Measurements from ENCODE around the gene BIN1. TPM values are rescaled to one million over a fixed set of nuclear protein-coding genes. Genes with fewer than 3 reads are reported as not detected.

Gene BIN1
- total and polyA plus RNA-seq, 2 donors (not counting 1 experiment from before 2014, with no cell fraction given), result 90.6 to 92.3 TPM

- Mint-ChIP-seq H3K27ac (no peak overlapping the region), H3K4me3 (no peak overlapping the region), H3K9me3 (ENCODE audit: insufficient read depth) (no peaks in the 10 kb centered on the region), H3K4me1 (no peaks in the 10 kb centered on the region), H3K27me3 (peaks cover 23% of the 10 kb centered on the region)
- intact Hi-C loops (cut with micrococcal nuclease), result no loop called here
- WGBS (ENCODE audit: insufficient coverage), result 95% methylated on average over 4 of the region's 6 CpGs
- H3K9ac ChIP-seq (ENCODE audit: low read length), result no peak overlapping the region
- H3K4me2 ChIP-seq (replicated peaks; ENCODE audit: low read depth, low read length, poor library complexity, severe bottlenecking), result no peak overlapping the region
- no peak for ATAC-seq (ENCODE audit: low read depth)
- no peaks in the 10 kb centered on the region for H3K4me1 ChIP-seq (ENCODE audit: control insufficient read depth in 2 of 2, insufficient read depth in 2 of 2, low read length in 2 of 2)
- no peaks in the 10 kb centered on the region for H3K9me3 ChIP-seq (ENCODE audit: control extremely low read depth in 1 of 3, control insufficient read depth in 2 of 3, insufficient read depth in 1 of 3, low read length in 2 of 3)
- H3K4me3 ChIP-seq (ENCODE audit: control extremely low read depth in 1 of 5, extremely low read depth in 1 of 5, insufficient read depth in 1 of 5, low read depth in 2 of 5, low read length in 4 of 5), result no peak overlapping the region
- no peaks in the 10 kb centered on the region for H3K27me3 ChIP-seq (replicated peaks in 1 of 4; ENCODE audit: control extremely low read depth in 1 of 4, control insufficient read depth in 3 of 4, insufficient read depth in 4 of 4, low read length in 3 of 4)
- no peaks in the 10 kb centered on the region for H3K36me3 ChIP-seq (replicated peaks in 1 of 2; ENCODE audit: control extremely low read depth in 1 of 2, control insufficient read depth in 1 of 2, extremely low read depth in 1 of 2, insufficient read depth in 2 of 2, low read length in 1 of 2)
- POLR2A ChIA-PET, result no interaction called here
- TF ChIP-seq EZH2 (IDR thresholded peaks at IDR 0.05; ENCODE audit: borderline replicate concordance, insufficient read depth, low read depth, low read length, poor library complexity, severe bottlenecking) (no peak), CTCF (IDR thresholded peaks at IDR 0.05) (no peak)
- H4K20me1 ChIP-seq (ENCODE audit: control insufficient read depth, insufficient read depth, low read length, poor library complexity, severe bottlenecking), result no peaks in the 10 kb centered on the region
- CTCF ChIA-PET, result no interaction called here
- no peaks in the 10 kb centered on the region for H3K79me2 ChIP-seq (ENCODE audit: control insufficient read depth, insufficient read depth, low read length)
- H3K27ac ChIP-seq (ENCODE audit: low read length in 2 of 2), result no peak overlapping the region
- DNase-seq, result no peak
- H2AFZ ChIP-seq (ENCODE audit: insufficient read depth, low read depth, low read length, poor library complexity, severe bottlenecking), result no peak overlapping the region
Measured at GRCh38 chr2:127004893-127005600, 101.9 kb downstream of the BIN1 start.

- no peak overlapping the region for H3K9ac ChIP-seq (ENCODE audit: low read length)
- H3K4me3 ChIP-seq (ENCODE audit: control extremely low read depth in 1 of 5, extremely low read depth in 1 of 5, insufficient read depth in 1 of 5, low read depth in 2 of 5, low read length in 4 of 5), result no peak overlapping the region
- no peaks in the 10 kb centered on the region for H3K79me2 ChIP-seq (ENCODE audit: control insufficient read depth, insufficient read depth, low read length)
- no peak overlapping the region for H3K27ac ChIP-seq (ENCODE audit: low read length in 2 of 2)
- ChIA-PET CTCF (no interaction called here), POLR2A (no interaction called here)
- Mint-ChIP-seq H3K9me3 (ENCODE audit: insufficient read depth) (no peaks in the 10 kb centered on the region), H3K27ac (no peak overlapping the region), H3K4me3 (no peak overlapping the region), H3K4me1 (no peaks in the 10 kb centered on the region), H3K27me3 (peaks cover 9% of the 10 kb centered on the region)
- H3K4me2 ChIP-seq (replicated peaks; ENCODE audit: low read depth, low read length, poor library complexity, severe bottlenecking), result no peak overlapping the region
- no peak overlapping the region for H2AFZ ChIP-seq (ENCODE audit: insufficient read depth, low read depth, low read length, poor library complexity, severe bottlenecking)
- peaks cover 0 to 3% (median 0%) of the 10 kb centered on the region in 4 experiments for H3K27me3 ChIP-seq (replicated peaks in 1 of 4; ENCODE audit: control extremely low read depth in 1 of 4, control insufficient read depth in 3 of 4, insufficient read depth in 4 of 4, low read length in 3 of 4)
- TF ChIP-seq EZH2 (IDR thresholded peaks at IDR 0.05; ENCODE audit: borderline replicate concordance, insufficient read depth, low read depth, low read length, poor library complexity, severe bottlenecking) (no peak), CTCF (IDR thresholded peaks at IDR 0.05) (no peak)
- ATAC-seq (ENCODE audit: low read depth) (no peak), DNase-seq (no peak)
- no peaks in the 10 kb centered on the region for H3K9me3 ChIP-seq (ENCODE audit: control extremely low read depth in 1 of 3, control insufficient read depth in 2 of 3, insufficient read depth in 1 of 3, low read length in 2 of 3)
- intact Hi-C loops (cut with micrococcal nuclease), result no loop called here
- no peaks in the 10 kb centered on the region for H3K4me1 ChIP-seq (ENCODE audit: control insufficient read depth in 2 of 2, insufficient read depth in 2 of 2, low read length in 2 of 2)
- 85% methylated on average over 5 of the region's 9 CpGs for WGBS (ENCODE audit: insufficient coverage)
- no peaks in the 10 kb centered on the region for H3K36me3 ChIP-seq (replicated peaks in 1 of 2; ENCODE audit: control extremely low read depth in 1 of 2, control insufficient read depth in 1 of 2, extremely low read depth in 1 of 2, insufficient read depth in 2 of 2, low read length in 1 of 2)
- no peaks in the 10 kb centered on the region for H4K20me1 ChIP-seq (ENCODE audit: control insufficient read depth, insufficient read depth, low read length, poor library complexity, severe bottlenecking)
Measured at GRCh38 chr2:127003070-127003800, 103.7 kb downstream of the BIN1 start.
